PFSK-1 (cell line): ENCODE data around the gene TTC21B.

Experiments
- FOXP2 ChIP-seq: optimal IDR thresholded peaks from 2 replicates; pipeline ENCODE3; 2011; ENCODE audit warnings: borderline replicate concordance, control low read depth, inconsistent platforms; ENCODE audit not compliant: insufficient read depth; ENCODE audit errors: extremely low read length, extremely low read depth
- POLR2AphosphoS5 ChIP-seq: IDR thresholded peaks from 2 replicates; pipeline ENCODE4 v1.6.1; 2012; ENCODE audit warnings: low read depth, mild to moderate bottlenecking, control low read depth, low read length, moderate library complexity
- REST ChIP-seq, 2 experiments: IDR thresholded peaks; 2 replicates each; pipeline versions ENCODE4 v1.6.1 to v1.8.0; 2011 to 2012; ENCODE audit warnings: low read depth in 2 of 2, low read length in 2 of 2, control low read depth in 1 of 2, inconsistent platforms in 1 of 2, mild to moderate bottlenecking in 1 of 2, moderate library complexity in 1 of 2; ENCODE audit not compliant: insufficient read depth in 1 of 2
- SIN3A ChIP-seq: IDR thresholded peaks from 2 replicates; pipeline ENCODE4 v1.6.1; 2012; ENCODE audit warnings: mild to moderate bottlenecking, low read length, moderate library complexity, borderline replicate concordance; ENCODE audit not compliant: insufficient read depth
- TAF1 ChIP-seq: IDR thresholded peaks from 2 replicates; pipeline ENCODE4 v1.6.1; 2012; ENCODE audit warnings: low read length, control low read depth, borderline replicate concordance; ENCODE audit not compliant: insufficient read depth

TTC21B gene

DNA sequence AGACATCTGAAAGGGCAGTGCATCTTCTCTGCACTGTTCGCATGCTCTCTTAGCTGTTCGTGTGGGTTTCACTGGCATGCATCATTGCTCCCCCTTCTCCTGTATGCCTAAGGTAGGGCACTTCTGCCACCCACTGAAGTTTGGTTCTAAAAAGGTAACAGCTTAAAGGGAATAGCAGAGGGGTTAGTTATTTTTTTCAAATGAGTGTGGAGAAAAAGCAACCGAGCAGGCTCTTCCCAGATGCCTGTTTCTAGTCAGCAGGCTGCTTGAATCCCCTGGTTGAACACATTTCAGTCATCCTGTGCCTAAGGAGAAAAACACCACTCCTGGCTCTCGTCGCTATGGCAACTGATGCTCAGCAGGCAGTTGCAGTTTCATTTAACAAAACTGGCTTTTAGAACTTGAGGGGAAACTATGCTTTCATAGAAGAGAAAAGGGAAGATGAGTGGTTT lies 89.7 kb downstream of the TTC21B start:
- TF ChIP-seq FOXP2 (no peak), REST (IDR thresholded peaks at IDR 0.05; ENCODE audit: insufficient read depth in 1 of 2, low read depth in 2 of 2, low read length in 2 of 2) (no peak), SIN3A (no peak), POLR2AphosphoS5 (no peak), TAF1 (no peak)

GRCh38 chr2:165857876-165858275 lies 95.7 kb downstream of the TTC21B start:
- no peak for TF ChIP-seq FOXP2
- no peak for TF ChIP-seq TAF1
- no peak for TF ChIP-seq SIN3A
- no peak for TF ChIP-seq REST (IDR thresholded peaks at IDR 0.05; ENCODE audit: insufficient read depth in 1 of 2, low read depth in 2 of 2, low read length in 2 of 2)
- no peak for TF ChIP-seq POLR2AphosphoS5

DNA sequence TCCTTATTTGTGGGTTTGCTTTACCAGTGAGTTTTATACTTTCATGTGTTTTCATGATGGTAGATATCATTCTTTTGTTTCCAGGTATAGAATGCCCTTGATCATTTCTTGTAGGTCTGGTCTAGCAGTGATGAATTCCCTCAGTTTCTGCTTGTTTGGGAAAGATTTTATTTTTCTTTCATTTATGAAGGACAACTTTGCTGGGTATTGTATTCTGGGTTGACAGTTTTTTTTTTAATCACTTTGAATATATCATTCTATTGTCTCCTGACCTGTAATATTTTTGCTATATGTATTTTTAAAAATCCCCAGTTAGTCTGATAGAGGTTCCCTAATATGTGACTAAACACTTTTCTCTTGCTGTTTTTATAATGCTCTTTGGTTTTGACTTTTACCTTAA lies 101.2 kb downstream of the TTC21B start:
- no peak for TF ChIP-seq SIN3A
- TF ChIP-seq POLR2AphosphoS5 = no peak
- no peak for TF ChIP-seq TAF1
- TF ChIP-seq REST (IDR thresholded peaks at IDR 0.05; ENCODE audit: insufficient read depth in 1 of 2, low read depth in 2 of 2, low read length in 2 of 2) = no peak
- no peak for TF ChIP-seq FOXP2

DNA sequence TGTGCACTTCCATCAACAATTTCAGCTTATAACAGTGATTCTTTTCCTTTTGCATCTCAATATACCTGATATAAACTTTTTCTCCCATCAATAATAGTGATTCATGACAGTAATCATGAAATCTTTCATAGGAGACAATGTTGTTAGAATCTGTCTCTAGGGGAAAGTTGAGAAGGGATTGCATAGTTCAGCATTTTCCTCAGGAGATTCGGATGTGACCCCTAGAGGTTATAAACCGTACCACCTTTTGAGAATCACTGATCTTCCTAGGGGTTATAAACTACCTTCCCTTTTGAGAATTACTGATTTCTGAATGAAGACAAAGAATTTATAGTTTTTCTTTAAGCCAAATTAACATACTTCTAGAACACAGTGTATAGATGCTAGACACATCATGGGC lies 106.6 kb downstream of the TTC21B start:
- no peak for TF ChIP-seq FOXP2
- TF ChIP-seq REST (IDR thresholded peaks at IDR 0.05; ENCODE audit: insufficient read depth in 1 of 2, low read depth in 2 of 2, low read length in 2 of 2) = no peak
- no peak for TF ChIP-seq SIN3A
- TF ChIP-seq TAF1 = no peak

DNA sequence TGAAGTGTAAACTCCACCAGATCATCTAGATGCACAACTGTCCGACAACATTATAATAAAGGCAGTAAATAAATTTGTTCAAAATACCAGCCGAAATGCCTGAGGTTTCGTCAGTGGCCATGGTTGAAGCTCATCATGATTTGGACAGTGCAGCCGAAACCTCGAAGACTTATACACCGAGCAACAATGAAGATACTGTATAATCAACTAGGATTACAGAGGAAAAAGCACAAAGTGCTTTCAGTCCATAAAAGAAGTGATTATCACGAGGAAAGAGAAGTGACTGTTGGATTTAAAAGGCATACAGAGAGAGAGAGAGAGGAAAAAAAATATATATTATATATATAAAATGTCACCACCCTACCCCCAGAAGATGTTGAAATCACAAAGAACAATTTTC lies 107.5 kb downstream of the TTC21B start:
- TF ChIP-seq TAF1 = no peak
- TF ChIP-seq FOXP2 = no peak
- no peak for TF ChIP-seq POLR2AphosphoS5
- TF ChIP-seq REST (IDR thresholded peaks at IDR 0.05; ENCODE audit: insufficient read depth in 1 of 2, low read depth in 2 of 2, low read length in 2 of 2) = no peak
- TF ChIP-seq SIN3A = no peak
